Lung (tissue), 12 donors: ENCODE measurements around the gene DPP6. TPM values are rescaled to one million over a fixed set of nuclear protein-coding genes. Genes with fewer than 3 reads are reported as not detected.

Source experiments
- ATAC-seq: fragments of 200-7000 bp; cut with Tn5 transposase; one replicate; pipeline ENCODE4 v1.9.1; 2020; ENCODE audit warnings: moderate number of reproducible peaks; ENCODE audit not compliant: insufficient read depth, low FRiP score
- DNase-seq, 3 donors: peaks; one replicate each; pipeline ENCODE4 v3.0.0-alpha.2; 2013 to 2017
- H3K27ac ChIP-seq, 2 donors: one replicate each; pipeline ENCODE4 v1.5.1; 2013; ENCODE audit warnings: mild to moderate bottlenecking in 2 of 2, moderate library complexity in 2 of 2, control low read depth in 1 of 2, inconsistent platforms in 1 of 2, low read depth in 1 of 2, low read length in 1 of 2
- H3K27me3 ChIP-seq, 3 donors: one replicate each; pipeline ENCODE4 v1.5.1; 2013; ENCODE audit warnings: low read length in 2 of 3; ENCODE audit not compliant: control insufficient read depth in 3 of 3, insufficient read depth in 3 of 3
- H3K36me3 ChIP-seq, 4 donors: one replicate each; pipeline ENCODE4 v1.5.1; 2013; ENCODE audit warnings: low read length in 4 of 4, mild to moderate bottlenecking in 1 of 4, moderate library complexity in 1 of 4; ENCODE audit not compliant: control insufficient read depth in 4 of 4, insufficient read depth in 4 of 4
- H3K4me1 ChIP-seq, 5 donors: one replicate each; pipeline ENCODE4 v1.5.1; 2013; ENCODE audit warnings: low read length in 5 of 5, mild to moderate bottlenecking in 2 of 5, moderate library complexity in 1 of 5; ENCODE audit not compliant: control insufficient read depth in 5 of 5, insufficient read depth in 5 of 5
- H3K4me3 ChIP-seq: one replicate; pipeline ENCODE4 v1.5.1; 2013; ENCODE audit warnings: mild to moderate bottlenecking, control low read depth, moderate library complexity
- H3K9ac ChIP-seq, 2 donors: one replicate each; pipeline ENCODE4 v1.5.1; 2013; ENCODE audit warnings: low read length in 2 of 2, control low read depth in 1 of 2; ENCODE audit not compliant: insufficient read depth in 1 of 2
- H3K9me3 ChIP-seq, 4 donors: one replicate each; pipeline ENCODE4 v1.5.1; 2013; ENCODE audit warnings: low read length in 3 of 4, mild to moderate bottlenecking in 1 of 4, moderate library complexity in 1 of 4; ENCODE audit not compliant: control insufficient read depth in 4 of 4, insufficient read depth in 3 of 4
- WGBS, 2 donors: extraction: QIAGEN DNeasy Blood & Tissue Kit; methylation state at CpG; one replicate each; pipeline ENCODE4 v1.1.7; 2013; 5-methylcytosine and 5-hydroxymethylcytosine counted together
- polyA plus RNA-seq, 2 donors: library from polyadenylated mRNA; stranded (reverse); fragments of 200-250 nt; gene quantifications; one replicate each; pipeline ENCODE4 v1.2.1, GENCODE V29; 2013
- total RNA-seq, 2 donors: library from RNA; depleted of rRNA in 1 of 2; stranded (reverse); fragments of >200 nt in 1 of 2; gene quantifications; one replicate each; pipeline ENCODE4 v1.2.1, GENCODE V29; 2014 to 2021
- TF ChIP-seq, protein P1 (sequence below): IDR thresholded peaks from 2 replicates; pipeline ENCODE4 v1.5.1; 2012; ENCODE audit warnings: mild to moderate bottlenecking; ENCODE audit errors: control extremely low read depth, extremely low read depth
- donor health status: control.
- donor health status: control.
- donor health status: Bipolar disorder and iron deficiency.
- donor health status: healthy.
- donor health status: DM: yes; HTN: yes; CAD: no.

The DPP6 gene
- total and polyA plus RNA-seq, 4 donors: 0.08 to 1.3 (median 0.75) TPM

DNA sequence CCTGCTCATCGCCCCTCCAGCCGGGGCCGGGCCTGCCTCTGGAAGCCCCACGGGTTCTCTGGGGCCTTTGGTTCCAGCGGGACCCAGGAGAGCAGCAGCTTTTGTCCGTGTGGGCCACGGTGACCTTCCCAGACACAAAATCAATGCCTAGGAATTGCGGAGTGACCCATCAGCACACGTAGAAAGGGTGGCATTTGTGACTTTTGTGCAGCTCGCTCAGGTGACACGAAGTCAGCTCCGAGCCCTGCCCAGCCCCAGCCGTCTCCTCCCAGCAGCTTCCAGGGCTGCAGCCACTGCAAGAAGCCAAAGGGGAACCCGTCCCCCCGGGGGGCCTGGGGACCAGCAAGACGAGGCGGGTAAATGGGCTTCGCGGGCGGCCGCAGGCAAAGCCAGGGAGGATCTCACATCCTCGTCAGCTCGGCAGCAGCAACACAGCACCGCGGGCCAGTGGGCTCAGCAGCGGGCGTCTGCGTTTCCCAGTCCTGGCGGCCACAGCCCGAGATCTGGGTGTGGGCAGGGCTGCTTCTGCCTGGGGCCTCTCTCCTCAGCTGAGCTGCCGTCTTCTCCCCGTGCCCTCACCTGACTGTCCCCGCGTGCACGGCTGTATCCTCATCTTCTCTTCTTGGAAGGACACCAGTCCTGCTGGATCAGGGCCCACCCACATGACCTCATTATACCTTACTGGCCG lies 862.3 kb downstream of the DPP6 start:
- peaks cover 0 to 18% (median 0%) of the 10 kb centered on the region in 3 donors for H3K27me3 ChIP-seq
- no peak overlapping the region for H3K4me3 ChIP-seq
- DNase-seq (no peak), ATAC-seq (no peak)
- H3K9me3 ChIP-seq: peaks cover 0 to 14% (median 1%) of the 10 kb centered on the region in 4 donors
- WGBS, 2 donors: 42 to 47% methylated on average over 33 to 36 of the region's 36 CpGs
- H3K36me3 ChIP-seq: no peaks in the 10 kb centered on the region
- no peak overlapping the region for H3K27ac ChIP-seq
- TF ChIP-seq, protein P1, sequence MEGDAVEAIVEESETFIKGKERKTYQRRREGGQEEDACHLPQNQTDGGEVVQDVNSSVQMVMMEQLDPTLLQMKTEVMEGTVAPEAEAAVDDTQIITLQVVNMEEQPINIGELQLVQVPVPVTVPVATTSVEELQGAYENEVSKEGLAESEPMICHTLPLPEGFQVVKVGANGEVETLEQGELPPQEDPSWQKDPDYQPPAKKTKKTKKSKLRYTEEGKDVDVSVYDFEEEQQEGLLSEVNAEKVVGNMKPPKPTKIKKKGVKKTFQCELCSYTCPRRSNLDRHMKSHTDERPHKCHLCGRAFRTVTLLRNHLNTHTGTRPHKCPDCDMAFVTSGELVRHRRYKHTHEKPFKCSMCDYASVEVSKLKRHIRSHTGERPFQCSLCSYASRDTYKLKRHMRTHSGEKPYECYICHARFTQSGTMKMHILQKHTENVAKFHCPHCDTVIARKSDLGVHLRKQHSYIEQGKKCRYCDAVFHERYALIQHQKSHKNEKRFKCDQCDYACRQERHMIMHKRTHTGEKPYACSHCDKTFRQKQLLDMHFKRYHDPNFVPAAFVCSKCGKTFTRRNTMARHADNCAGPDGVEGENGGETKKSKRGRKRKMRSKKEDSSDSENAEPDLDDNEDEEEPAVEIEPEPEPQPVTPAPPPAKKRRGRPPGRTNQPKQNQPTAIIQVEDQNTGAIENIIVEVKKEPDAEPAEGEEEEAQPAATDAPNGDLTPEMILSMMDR: no peak
- H3K9ac ChIP-seq: no peak overlapping the region
- H3K4me1 ChIP-seq: peaks cover 0 to 15% (median 0%) of the 10 kb centered on the region in 5 donors

DNA sequence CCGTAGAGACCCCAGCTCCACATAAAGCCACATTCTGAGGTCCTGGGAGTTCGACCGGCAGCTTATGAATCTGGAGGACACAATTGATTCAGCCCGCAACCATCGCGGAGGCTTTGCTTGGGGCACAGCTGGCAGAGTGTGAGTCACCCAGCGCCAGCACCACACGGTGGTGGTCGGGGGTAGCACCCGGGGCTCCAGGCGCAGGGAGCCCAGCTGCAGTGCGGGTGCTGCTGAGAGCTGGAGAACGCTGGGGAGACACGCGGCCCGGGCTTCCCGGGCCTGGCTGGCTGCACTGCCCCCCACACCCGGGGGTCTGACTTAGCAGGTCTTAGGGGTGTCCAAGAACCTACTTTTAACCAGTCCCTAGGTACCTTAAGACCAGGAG lies 862.8 kb downstream of the DPP6 start:
- Histone ChIP-seq H3K9ac (no peak overlapping the region), H3K4me1 (peaks cover 0 to 15% (median 0%) of the 10 kb centered on the region in 5 donors), H3K27ac (no peak overlapping the region), H3K27me3 (peaks cover 0 to 18% (median 0%) of the 10 kb centered on the region in 3 donors), H3K36me3 (no peaks in the 10 kb centered on the region), H3K9me3 (peaks cover 0 to 13% (median 1%) of the 10 kb centered on the region in 4 donors), H3K4me3 (no peak overlapping the region)
- ATAC-seq (no peak), DNase-seq (no peak)
- TF ChIP-seq, protein P1: no peak
- 77% methylated on average over 17 to 18 of the region's 18 CpGs for WGBS, 2 donors

DNA sequence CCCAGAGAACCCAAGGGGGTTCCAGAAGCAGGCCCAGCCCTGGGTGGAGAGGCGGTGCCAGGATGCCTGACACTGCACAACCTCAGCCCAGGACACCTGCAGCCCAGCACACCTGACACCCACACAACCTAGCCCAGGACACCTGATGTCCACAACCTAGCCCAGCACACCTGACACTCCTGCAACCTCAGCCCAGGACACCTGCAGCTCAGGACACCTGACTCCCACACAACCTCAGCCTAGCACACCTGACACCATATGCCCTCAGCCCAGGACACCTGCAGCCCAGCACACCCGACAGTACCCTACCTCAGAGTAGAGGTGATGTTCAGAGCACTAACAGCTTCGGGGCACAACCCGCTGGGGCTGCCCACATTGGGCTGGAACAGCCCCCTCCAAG lies 863.4 kb downstream of the DPP6 start:
- no peak overlapping the region for H3K27ac ChIP-seq
- TF ChIP-seq, protein P1: no peak
- no peaks in the 10 kb centered on the region for H3K36me3 ChIP-seq
- H3K27me3 ChIP-seq: peaks cover 0 to 18% (median 0%) of the 10 kb centered on the region in 3 donors
- ATAC-seq (no peak), DNase-seq (no peak)
- no peak overlapping the region for H3K9ac ChIP-seq
- WGBS, 2 donors: 93 to 97% methylated on average over 4 of the region's 4 CpGs
- peaks cover 0 to 7% (median under 1%) of the 10 kb centered on the region in 4 donors for H3K9me3 ChIP-seq
- no peak overlapping the region for H3K4me3 ChIP-seq
- peaks cover 0 to 15% (median 0%) of the 10 kb centered on the region in 5 donors for H3K4me1 ChIP-seq

DNA sequence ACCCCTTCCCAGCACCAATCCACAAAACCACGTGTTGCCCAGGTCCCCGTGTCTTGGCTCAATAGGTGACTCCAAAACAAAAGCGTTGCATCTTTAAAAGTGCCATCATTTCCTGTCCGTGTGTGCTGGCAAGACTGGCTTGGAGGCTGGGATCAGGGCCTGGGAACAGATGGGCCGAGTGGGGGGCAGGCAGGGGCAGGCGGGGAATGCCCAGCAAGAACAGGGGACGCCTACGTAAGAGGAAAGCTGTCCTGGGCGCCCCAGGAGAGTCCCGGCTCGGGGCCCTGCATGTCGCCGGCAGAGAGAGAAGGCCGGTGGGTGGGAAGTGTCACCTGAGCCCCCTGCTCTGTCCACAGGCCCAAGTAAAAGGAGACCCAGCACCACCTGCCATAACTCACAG lies 864.2 kb downstream of the DPP6 start:
- H3K36me3 ChIP-seq: no peaks in the 10 kb centered on the region
- TF ChIP-seq, protein P1: no peak
- DNase-seq (no peak), ATAC-seq (no peak)
- 88 to 89% methylated on average over 14 of the region's 14 CpGs for WGBS, 2 donors
- H3K27ac ChIP-seq: no peak overlapping the region
- peaks cover 0 to 15% (median 0%) of the 10 kb centered on the region in 5 donors for H3K4me1 ChIP-seq
- H3K9me3 ChIP-seq: peaks cover 0 to under 1% (median 0%) of the 10 kb centered on the region in 4 donors
- H3K9ac ChIP-seq: no peak overlapping the region
- no peak overlapping the region for H3K4me3 ChIP-seq
- H3K27me3 ChIP-seq: peaks cover 0 to 18% (median 0%) of the 10 kb centered on the region in 3 donors
